Inflammatory macrophage treated with lipopolysaccharide for 1 hour (primary cell): ENCODE data around the gene TMEM132C.

Experiments used
- DNase-seq, 2 donors: peaks; one replicate each; pipeline ENCODE4 v3.0.0-alpha.2; 2020 to 2022

Gene TMEM132C

GRCh38 chr12:128680555-128680954 is 413.6 kb downstream of the TMEM132C start:
- DNase-seq, result no peak

GRCh38 chr12:128682548-128683275 is 415.7 kb downstream of the TMEM132C start:
- no peak for DNase-seq

GRCh38 chr12:128684352-128684751 is 417.4 kb downstream of the TMEM132C start:
- DNase-seq, result no peak

- no peak for DNase-seq
These were observed 419.0 kb downstream of the TMEM132C start for GRCh38 chr12:128685903-128686475.

GRCh38 chr12:128687851-128688250 is 420.9 kb downstream of the TMEM132C start:
- no peak for DNase-seq

- no peak for DNase-seq
These were observed 423.7 kb downstream of the TMEM132C start for GRCh38 chr12:128690641-128691040.

- no peak for DNase-seq
These were observed 426.1 kb downstream of the TMEM132C start for GRCh38 chr12:128693115-128693514.

- DNase-seq, result no peak
These were observed 426.8 kb downstream of the TMEM132C start for GRCh38 chr12:128693771-128694170.

GRCh38 chr12:128694445-128694844 is 427.5 kb downstream of the TMEM132C start:
- no peak for DNase-seq

- no peak for DNase-seq
These were observed 428.7 kb downstream of the TMEM132C start for GRCh38 chr12:128695697-128696096.

- no peak for DNase-seq
These were observed 431.5 kb downstream of the TMEM132C start for GRCh38 chr12:128698301-128698972.

GRCh38 chr12:128699106-128699505 is 432.1 kb downstream of the TMEM132C start:
- DNase-seq, result no peak

- DNase-seq, result no peak
These were observed 435.4 kb downstream of the TMEM132C start for GRCh38 chr12:128702371-128702770.

- no peak for DNase-seq
These were observed 438.2 kb downstream of the TMEM132C start for GRCh38 chr12:128705140-128705539.

GRCh38 chr12:128707488-128707887 is 440.5 kb downstream of the TMEM132C start:
- DNase-seq, result no peak

GRCh38 chr12:128708789-128709188 is 441.8 kb downstream of the TMEM132C start:
- DNase-seq, result no peak

GRCh38 chr12:128709660-128710059 is 442.7 kb downstream of the TMEM132C start:
- no peak for DNase-seq

- no peak for DNase-seq
These were observed 444.5 kb downstream of the TMEM132C start for GRCh38 chr12:128711486-128711885.

- no peak for DNase-seq
These were observed 445.7 kb downstream of the TMEM132C start for GRCh38 chr12:128712622-128713021.

GRCh38 chr12:128715485-128715884 is 448.5 kb downstream of the TMEM132C start:
- no peak for DNase-seq

- no peak for DNase-seq
These were observed 457.6 kb downstream of the TMEM132C start for GRCh38 chr12:128724468-128725046.

GRCh38 chr12:128726886-128727285 is 459.9 kb downstream of the TMEM132C start:
- DNase-seq, result no peak

- DNase-seq, result no peak
These were observed 460.5 kb downstream of the TMEM132C start for GRCh38 chr12:128727461-128727860.

- no peak for DNase-seq
These were observed 461.0 kb downstream of the TMEM132C start for GRCh38 chr12:128727999-128728398.
